HG03159 (cell line): ENCODE measurements around the gene VSIR.

Experiments
- ATAC-seq: cut with Tn5 transposase; IDR thresholded peaks from one replicate; pipeline ENCODE4 v1.9.1; 2021; ENCODE audit warnings: mild to moderate bottlenecking, moderate library complexity; ENCODE audit not compliant: unreplicated experiment

The VSIR gene

GRCh38 chr10:71697938-71698709, 75.2 kb downstream of the VSIR start:
- ATAC-seq = no peak
